Brain microvascular endothelial cell (primary cell): ENCODE results near the gene RGS16.

Experiments used
- DNase-seq: peaks from one replicate; pipeline ENCODE4 v3.0.0-alpha.2; 2020
- H3K27ac ChIP-seq: fragments of 250-450 bp; sonication (Bioruptor Pico); 2 replicates; pipeline ENCODE4 v1.5.1; 2020; ENCODE audit warnings: mild to moderate bottlenecking, moderate library complexity
- H3K27me3 ChIP-seq: fragments of 250-450 bp; sonication (Bioruptor Pico); replicated peaks from 2 replicates; pipeline ENCODE4 v1.5.1; 2020; ENCODE audit warnings: mild to moderate bottlenecking
- H3K36me3 ChIP-seq: fragments of 250-450 bp; sonication (Bioruptor Pico); replicated peaks from 2 replicates; pipeline ENCODE4 v1.5.1; 2020; ENCODE audit warnings: mild to moderate bottlenecking
- H3K4me3 ChIP-seq: 2 replicates; pipeline ENCODE4 v1.5.1; 2011; ENCODE audit warnings: low read depth, mild to moderate bottlenecking, control low read depth, low read length, moderate library complexity
- in situ Hi-C: cut with HindIII; loops from 2 replicates; pipeline ENCODE4 v1.10.0; 2017; ENCODE audit warnings: low sequenced_read_pairs, low pct_ligation_motif_present
- TF ChIP-seq, protein P1 (sequence below): IDR thresholded peaks from 2 replicates; pipeline ENCODE4 v1.5.1; 2011; ENCODE audit warnings: low read depth, mild to moderate bottlenecking, moderate library complexity, low read length, control low read depth, inconsistent platforms; ENCODE audit errors: missing control alignments

The RGS16 gene

GRCh38 chr1:182629080-182629479, 24.9 kb upstream of the RGS16 start:
- TF ChIP-seq, protein P1, sequence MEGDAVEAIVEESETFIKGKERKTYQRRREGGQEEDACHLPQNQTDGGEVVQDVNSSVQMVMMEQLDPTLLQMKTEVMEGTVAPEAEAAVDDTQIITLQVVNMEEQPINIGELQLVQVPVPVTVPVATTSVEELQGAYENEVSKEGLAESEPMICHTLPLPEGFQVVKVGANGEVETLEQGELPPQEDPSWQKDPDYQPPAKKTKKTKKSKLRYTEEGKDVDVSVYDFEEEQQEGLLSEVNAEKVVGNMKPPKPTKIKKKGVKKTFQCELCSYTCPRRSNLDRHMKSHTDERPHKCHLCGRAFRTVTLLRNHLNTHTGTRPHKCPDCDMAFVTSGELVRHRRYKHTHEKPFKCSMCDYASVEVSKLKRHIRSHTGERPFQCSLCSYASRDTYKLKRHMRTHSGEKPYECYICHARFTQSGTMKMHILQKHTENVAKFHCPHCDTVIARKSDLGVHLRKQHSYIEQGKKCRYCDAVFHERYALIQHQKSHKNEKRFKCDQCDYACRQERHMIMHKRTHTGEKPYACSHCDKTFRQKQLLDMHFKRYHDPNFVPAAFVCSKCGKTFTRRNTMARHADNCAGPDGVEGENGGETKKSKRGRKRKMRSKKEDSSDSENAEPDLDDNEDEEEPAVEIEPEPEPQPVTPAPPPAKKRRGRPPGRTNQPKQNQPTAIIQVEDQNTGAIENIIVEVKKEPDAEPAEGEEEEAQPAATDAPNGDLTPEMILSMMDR: no peak
- in situ Hi-C loops: no loop called here
- Histone ChIP-seq H3K27ac (no peak overlapping the region), H3K4me3 (no peak overlapping the region), H3K36me3 (no peaks in the 10 kb centered on the region), H3K27me3 (no peaks in the 10 kb centered on the region)
- no peak for DNase-seq

- in situ Hi-C loops: no loop called here
- TF ChIP-seq, protein P1: no peak
These were observed 24.5 kb upstream of the RGS16 start for GRCh38 chr1:182628657-182629056.

GRCh38 chr1:182627622-182628021, 23.4 kb upstream of the RGS16 start:
- no peak for DNase-seq
- H3K4me3 ChIP-seq: no peak overlapping the region
- TF ChIP-seq, protein P1: no peak
- H3K27me3 ChIP-seq: no peaks in the 10 kb centered on the region
- no peak overlapping the region for H3K27ac ChIP-seq
- no peaks in the 10 kb centered on the region for H3K36me3 ChIP-seq
- in situ Hi-C loops: no loop called here

More at GRCh38 chr1:182628657-182629056, 24.5 kb upstream of the RGS16 start:
- Histone ChIP-seq H3K27ac (no peak overlapping the region), H3K27me3 (no peaks in the 10 kb centered on the region), H3K36me3 (no peaks in the 10 kb centered on the region), H3K4me3 (no peak overlapping the region)
- no peak for DNase-seq

DNA sequence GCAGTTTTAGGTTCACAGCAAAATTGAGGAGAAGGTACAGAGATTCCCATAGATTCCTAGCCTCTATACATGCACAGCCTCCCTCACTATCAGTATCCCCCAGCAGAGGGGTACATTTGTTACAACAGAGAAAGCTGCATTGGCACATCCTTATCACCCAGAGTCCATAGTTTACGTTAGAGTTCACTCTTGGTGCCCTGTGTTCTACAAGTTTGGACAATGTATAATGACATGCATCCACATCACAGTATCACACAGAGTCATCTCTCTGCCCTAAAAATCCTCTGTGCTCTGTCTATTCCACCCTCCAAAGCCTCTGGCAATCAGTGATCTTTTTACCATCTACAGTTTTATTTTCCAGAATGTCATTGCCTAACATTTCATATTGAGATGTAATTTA, 22.3 kb upstream of the RGS16 start:
- H3K4me3 ChIP-seq: no peak overlapping the region
- H3K27ac ChIP-seq: no peak overlapping the region
- no peaks in the 10 kb centered on the region for H3K36me3 ChIP-seq
- H3K27me3 ChIP-seq: no peaks in the 10 kb centered on the region
- TF ChIP-seq, protein P1: no peak
- no peak for DNase-seq
- in situ Hi-C loops: no loop called here

GRCh38 chr1:182625719-182626504, 21.7 kb upstream of the RGS16 start:
- in situ Hi-C loops: no loop called here
- TF ChIP-seq, protein P1: no peak
- H3K4me3 ChIP-seq: no peak overlapping the region
- no peaks in the 10 kb centered on the region for H3K36me3 ChIP-seq
- H3K27ac ChIP-seq: no peak overlapping the region
- no peaks in the 10 kb centered on the region for H3K27me3 ChIP-seq
- DNase-seq: no peak

- TF ChIP-seq, protein P1: no peak
- no peaks in the 10 kb centered on the region for H3K36me3 ChIP-seq
- in situ Hi-C loops: no loop called here
- no peak overlapping the region for H3K27ac ChIP-seq
- H3K27me3 ChIP-seq: no peaks in the 10 kb centered on the region
- no peak overlapping the region for H3K4me3 ChIP-seq
- no peak for DNase-seq
These were observed 20.8 kb upstream of the RGS16 start for GRCh38 chr1:182625024-182625423.
